GOT3 (cell line): ENCODE data around the gene CSMD2.
"Not testable (repeated sequence)": the region's sequence is repeated elsewhere in the genome, so short reads cannot be mapped to it uniquely, and the experiment has no call there.

Source experiments
- DNase-seq: peaks from one replicate; lab custom pipeline; 2025; ENCODE audit warnings: mixed read lengths; lab: John Stamatoyannopoulos, UW

The CSMD2 gene

DNA sequence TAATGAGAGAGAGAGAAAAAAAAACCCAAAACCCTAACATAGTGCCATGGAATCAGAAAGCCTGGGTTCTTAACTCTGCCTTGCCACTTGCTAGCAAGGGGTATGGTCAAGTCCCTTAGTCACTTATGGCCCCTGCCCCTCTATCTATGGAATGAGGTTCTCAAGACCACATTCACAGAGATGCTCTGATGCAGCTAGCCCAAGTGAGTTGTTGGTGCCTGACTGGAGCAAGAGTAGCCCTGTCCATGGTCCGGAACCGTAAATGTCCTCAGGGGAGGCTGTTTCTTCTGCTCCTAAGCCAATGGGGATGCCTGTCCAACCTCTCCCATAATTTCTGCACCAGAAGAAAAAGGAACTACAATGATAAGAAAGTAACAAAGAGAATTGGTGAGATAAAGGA is 56.8 kb downstream of the CSMD2 start:
- DNase-seq, result no peak

DNA sequence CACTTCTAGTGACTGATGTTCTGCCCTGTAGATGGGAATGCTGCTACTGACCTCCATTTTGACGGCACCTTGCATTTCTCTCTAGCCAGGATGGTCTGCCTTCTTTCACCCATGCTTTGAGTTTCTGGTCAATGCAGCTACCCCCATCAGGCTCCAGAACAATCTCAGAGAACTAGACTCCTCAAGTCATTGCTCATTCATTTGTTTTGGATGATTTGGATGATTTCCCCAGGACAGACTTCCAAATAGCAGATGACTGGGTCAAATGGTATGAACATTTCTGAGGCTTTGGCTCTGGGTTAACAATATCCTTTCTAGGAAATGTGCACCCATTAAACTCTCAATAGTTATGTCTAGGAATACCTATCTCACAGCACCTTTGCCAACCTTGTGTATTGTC is 63.9 kb downstream of the CSMD2 start:
- no peak for DNase-seq

DNA sequence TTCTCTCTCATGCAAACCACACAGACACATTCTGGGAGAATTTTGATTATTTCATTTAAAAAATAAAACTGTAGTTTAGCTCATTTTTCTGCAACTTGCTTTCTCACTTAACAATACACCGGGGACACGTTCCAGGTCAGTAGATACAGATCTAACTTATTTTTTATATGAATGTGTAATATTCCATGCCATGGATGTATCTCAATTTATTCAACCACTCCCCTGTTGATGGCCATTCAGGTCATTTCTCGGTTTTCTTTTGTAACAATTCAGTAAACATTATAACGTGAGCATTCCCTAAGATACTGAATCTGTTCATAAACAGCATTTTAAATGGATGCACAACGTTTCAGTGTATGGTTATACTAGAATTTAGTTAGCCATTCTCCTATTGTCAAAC is 64.7 kb downstream of the CSMD2 start:
- DNase-seq, result no peak

DNA sequence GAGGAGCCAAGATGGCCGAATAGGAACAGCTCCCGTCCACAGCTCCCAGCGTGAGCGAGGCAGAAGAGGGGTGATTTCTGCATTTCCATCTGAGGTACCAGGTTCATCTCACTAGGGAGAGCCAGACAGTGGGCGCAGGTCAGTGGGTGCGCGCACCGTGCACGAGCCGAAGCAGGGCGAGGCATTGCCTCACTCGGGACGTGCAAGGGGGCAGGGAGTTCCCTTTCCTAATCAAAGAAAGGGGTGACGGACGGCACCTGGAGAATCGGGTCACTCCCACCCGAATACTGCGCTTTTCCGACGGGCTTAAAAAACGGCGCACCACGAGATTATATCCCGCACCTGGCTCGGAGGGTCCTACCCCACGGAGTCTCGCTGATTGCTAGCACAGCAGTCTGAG is 72.6 kb downstream of the CSMD2 start:
- DNase-seq, result not testable (repeated sequence)

DNA sequence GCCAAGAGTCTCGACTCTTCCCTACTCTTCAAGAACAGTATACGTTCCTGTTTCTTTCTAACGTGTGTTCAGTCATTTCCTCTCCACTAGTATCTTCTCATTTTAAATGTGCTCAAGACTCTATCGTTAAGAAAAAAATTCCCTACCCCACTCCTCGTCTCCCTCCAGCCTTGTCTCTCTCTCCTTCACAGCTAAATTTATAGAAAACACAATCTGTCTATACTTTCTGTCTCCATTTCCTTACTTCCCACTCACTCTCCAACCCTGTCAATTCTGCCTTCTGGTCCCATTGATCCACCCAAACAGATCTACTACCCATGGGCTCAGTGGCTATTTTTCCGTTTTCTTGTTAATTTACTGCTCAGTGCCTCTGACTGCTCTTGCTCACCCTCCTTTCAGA is 75.3 kb downstream of the CSMD2 start:
- DNase-seq, result no peak

DNA sequence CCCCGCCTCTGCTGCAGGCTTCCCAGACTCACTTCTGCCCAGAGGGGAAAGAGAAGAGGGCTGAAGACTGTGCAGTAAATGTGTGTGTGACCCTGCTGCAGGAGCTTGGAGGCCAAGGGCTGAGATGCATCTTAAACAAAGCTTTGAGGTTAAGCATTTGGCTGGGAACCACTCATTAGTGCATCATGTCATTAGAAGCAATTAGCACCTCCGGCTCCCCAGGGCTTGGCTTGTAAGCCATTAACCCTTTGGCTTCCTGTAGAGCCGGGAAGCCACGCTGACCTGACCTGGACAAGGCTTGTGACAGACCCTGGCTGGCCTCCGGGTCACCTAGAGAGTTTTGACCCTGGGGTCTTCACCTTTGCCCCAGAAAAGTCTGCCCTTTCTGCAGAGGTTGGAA is 77.0 kb downstream of the CSMD2 start:
- DNase-seq, result no peak

DNA sequence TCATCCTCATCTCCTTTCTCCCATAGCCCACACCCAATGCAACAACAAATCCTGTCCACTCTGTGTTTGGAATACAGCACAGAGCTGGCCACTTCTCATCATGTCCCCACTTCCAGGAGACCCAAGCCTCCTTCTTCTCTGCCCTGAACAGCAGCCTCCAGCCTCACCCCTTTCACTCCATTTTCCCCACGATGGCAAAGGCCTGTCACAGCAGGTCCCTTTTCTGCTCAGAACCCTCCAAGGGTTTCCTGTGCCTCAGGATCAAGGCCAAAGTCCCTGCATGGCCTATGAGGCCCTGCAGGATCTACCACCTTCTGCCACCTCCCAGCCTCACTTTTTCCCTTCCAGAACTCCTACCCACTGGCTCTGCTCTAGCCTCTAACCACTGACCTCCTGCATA is 78.5 kb downstream of the CSMD2 start:
- no peak for DNase-seq

DNA sequence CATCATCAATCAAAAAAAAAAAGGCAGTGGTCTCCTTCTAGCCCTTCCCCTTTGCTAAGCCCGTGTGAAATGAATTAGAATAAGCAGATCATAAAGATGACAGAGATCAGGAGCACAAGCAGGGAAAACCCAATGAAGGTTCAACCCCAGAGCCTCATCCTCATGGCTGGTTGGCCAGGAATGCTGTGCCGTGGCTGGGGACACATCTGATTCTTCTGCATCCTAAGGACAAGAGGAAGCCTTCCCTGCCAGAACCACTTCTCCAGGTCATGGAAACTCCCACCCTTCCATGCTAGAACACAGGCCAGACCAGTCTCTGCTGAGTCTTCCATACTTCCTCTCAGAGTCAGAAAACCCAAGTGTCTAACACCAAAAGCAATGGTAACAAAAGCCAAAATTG is 81.1 kb downstream of the CSMD2 start:
- DNase-seq, result no peak

DNA sequence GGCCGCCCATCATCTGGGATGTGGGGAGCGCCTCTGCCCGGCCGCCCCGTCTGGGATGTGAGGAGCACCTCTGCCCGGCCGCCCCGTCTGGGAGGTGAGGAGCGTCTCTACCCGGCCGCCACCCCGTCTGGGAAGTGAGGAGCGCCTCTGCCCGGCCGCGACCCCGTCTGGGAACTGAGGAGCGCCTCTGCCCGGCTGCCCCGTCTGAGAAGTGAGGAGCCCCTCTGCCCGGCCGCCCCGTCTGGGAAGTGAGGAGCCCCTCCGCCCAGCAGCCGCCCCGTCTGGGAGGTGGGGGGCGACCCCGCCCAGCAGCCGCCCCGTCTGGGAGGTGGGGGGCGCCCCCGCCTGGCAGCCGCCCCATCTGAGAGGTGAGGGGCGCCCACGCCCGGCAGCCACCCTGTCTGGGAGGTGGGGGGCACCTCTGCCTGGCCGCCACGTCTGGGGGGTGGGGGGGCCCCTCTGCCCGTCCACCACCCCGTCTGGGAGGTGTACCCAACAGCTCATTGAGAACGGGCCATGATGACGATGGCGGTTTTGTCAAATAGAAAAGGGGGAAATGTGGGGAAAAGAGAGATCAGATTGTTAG is 82.9 kb downstream of the CSMD2 start:
- not testable (repeated sequence) for DNase-seq

DNA sequence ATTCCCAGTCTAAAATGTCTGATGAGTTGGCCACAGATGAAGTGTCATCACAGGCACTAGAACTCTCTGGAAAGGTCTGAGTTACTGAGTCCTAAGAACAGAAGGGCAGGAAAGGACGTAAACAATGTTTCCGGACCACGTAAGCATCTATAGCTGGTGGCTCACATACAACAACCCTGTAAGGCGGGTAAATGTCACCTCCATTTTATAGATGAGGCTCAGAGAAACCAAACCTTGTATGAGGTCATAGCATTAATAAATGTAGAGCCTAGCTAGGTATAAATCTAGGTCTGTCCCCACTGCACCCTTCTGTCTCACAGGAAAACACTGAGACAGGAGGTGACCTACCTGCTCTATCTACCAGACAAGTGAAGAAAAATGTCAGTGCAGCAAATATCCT is 86.6 kb downstream of the CSMD2 start:
- no peak for DNase-seq

DNA sequence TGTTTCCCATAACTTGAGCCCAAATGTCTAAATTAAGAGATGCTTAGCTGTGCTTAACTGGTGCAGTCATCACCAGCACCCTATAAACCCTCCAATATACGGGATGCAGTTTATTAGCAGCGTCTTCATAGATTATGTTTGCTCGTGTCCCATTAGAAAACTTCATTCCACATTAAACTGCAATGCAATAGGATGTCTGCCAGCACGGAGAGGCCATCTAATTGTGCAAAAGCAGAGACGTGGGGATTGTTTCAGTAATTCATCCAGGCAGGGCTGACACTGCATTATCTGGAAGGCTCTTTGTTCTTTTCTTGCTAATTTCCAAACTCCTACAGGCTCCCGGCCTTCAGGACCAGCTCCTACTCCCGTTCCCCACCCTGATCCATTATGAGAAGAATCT is 89.5 kb downstream of the CSMD2 start:
- DNase-seq, result no peak

DNA sequence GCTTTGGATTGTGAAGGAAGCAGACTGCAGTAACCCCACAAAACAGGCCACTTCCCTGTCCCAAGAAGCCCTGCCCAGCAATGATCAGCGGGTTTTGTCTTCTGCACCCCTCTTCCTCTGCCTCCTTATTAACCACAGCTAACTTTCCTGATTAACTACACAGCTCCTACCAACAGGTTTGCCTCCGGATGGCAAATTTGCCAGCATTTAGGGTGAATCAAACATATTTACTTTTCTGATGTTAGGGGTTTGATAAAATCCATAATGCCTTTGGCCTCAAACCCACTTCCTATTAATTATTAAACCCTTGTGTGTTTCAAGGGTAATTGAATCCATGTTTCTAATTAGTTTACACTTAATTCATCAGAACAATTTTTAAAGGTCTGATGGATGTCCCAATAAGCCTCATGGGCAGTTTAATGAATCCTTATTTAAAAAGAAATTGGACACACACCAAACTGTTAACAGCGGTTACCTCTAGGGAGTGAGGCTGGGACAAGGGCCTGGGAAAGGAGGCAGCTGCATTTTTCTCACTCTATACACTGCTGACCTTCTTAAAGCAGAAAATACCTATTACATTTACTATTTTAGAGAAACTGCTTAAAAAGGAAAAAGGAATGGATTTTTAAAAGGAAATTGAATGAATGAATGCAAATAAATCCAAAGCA is 91.9 kb downstream of the CSMD2 start:
- DNase-seq, result no peak

DNA sequence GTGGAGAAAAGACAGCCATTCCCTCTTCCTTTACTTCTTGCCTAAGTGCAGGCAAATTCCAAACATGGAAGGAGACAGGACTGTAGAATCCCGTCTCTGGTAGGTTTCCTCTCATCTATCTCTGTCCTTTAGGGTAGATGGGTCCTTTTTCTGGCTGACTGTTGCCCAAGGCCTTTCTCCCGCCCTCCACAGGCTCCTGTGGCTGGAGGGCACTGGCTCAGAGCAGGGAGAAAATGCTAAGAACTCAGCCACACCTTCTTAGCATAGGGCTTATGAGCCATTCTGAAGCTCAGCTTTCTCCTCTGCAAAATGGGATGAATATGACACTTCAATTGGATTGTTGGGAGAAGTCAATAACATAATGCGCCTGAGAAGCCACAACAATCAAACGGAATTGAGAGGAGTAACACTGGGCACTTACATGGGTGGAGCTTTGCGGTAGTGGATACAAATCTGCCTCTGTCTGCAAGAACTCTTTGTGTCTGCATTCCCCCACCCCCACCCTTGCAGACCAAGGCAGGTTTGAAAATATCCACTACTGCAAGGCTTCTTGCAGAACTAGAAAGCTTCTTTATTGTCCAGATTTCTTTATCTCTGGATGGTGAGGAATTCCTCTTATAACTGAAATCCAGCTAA is 94.7 kb downstream of the CSMD2 start:
- DNase-seq, result no peak

DNA sequence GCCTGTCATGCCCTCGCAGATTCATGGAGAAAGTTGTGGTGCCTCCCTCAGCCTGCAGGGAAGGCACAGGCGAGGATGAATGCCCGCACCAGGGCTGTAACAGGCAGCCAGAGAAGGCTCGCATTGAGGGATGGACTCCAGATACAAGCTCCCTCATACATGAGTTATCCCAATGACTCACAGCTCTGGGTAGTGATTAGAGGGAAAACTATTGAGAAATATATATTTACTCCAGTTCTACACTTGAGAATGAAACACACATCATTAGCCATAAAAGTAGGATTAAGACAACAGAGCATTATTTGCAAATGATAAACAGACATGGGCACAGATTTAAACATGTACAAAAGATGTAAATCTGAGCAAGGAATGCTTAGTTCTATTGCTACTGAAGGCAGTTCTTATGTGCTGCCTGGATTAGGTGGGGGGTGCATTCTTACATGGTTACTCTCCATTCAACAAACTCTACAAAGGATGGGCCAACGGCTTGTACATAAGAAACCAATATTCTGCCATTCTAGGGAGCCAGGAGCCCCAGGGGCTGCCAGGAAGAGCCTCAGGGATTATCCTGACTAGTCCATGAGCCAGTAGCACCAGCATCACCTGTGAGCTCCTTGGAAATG is 97.9 kb downstream of the CSMD2 start:
- no peak for DNase-seq

DNA sequence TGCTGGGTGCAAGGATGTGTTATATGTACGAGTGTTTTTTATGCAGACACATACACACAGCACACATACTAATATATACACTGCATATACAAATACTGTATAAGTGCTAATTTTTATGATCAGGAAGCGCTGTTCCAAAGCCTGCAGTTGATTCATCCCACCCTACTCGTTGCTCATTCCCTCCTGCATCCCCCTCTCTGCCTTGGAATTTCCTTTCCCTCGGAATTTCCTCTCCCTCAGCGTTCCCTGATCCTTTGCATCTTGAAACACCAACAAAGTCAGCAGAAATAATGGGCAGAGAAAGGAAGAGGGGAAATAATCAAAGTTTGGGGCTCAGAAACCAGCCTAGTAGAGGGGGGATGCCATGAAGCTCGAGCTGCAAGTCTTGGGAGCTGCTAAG is 98.9 kb downstream of the CSMD2 start:
- DNase-seq, result no peak

DNA sequence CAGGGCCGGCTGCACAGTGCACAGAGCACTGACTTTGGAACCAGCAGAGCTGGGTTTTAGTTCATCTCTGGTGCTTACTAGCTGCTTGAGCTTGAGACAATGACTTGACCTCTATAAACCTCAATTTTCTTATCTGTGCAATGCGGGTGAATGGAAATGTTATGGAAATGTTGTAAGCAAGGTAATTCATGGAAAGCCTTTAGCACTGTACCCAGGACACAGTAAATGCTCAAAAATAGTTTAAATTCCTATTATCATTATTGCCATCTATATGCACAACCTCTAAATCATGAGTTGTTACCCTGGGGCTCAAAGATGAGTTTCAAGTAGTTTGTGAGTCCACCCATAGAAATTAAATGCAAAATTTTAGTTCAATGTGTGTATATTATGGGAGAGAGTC is 99.5 kb downstream of the CSMD2 start:
- no peak for DNase-seq

DNA sequence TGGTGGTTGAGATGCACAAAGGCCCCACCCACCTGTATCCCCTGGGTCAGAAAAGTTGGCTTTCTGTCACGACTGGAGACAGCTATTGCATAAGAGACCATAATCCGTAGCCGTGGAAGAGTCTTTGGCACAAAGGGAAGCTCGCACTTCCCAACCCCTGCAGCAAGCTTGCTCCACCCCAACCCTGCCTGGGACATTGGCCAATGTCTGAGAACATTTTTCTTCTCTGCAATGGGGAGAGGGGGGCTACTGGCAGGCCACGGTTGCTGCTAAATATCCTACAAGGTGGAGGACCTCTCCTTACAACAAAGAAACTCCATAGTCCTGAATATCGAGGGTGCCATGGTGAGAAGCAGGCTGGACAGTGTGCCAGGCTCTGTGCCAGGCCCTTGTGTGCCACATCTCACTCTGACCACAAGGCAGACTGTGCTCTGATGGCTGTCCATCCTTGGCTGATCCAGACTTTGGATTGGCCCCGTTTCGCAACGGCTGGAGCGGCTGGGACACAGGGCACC is 104.1 kb downstream of the CSMD2 start:
- DNase-seq, result no peak

DNA sequence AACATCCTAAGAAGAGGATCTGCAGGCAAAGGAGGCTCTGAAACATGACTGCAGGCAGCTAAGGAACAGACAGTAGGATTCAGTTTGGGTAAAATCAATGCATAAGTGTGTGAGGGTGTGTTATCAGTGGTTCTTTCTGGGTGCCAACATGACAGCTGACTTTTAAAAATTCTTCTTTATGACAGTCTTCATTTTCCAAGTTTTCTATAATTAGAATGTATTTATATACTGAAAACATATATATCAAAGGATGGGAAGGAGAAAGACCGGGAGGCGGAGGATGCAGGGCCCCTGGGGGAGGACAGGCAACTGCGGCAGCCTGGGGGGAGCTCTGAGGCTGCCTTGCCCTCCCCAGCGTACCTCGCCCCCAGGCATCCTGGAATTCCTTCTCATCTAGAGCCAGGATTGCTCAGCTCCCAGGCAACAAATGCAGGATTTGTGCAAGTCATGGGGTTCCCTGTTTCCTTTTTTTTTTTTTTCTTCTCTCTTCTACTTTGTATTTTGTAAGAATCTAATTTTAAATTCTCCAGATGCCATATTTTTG is 104.8 kb downstream of the CSMD2 start:
- DNase-seq, result no peak

DNA sequence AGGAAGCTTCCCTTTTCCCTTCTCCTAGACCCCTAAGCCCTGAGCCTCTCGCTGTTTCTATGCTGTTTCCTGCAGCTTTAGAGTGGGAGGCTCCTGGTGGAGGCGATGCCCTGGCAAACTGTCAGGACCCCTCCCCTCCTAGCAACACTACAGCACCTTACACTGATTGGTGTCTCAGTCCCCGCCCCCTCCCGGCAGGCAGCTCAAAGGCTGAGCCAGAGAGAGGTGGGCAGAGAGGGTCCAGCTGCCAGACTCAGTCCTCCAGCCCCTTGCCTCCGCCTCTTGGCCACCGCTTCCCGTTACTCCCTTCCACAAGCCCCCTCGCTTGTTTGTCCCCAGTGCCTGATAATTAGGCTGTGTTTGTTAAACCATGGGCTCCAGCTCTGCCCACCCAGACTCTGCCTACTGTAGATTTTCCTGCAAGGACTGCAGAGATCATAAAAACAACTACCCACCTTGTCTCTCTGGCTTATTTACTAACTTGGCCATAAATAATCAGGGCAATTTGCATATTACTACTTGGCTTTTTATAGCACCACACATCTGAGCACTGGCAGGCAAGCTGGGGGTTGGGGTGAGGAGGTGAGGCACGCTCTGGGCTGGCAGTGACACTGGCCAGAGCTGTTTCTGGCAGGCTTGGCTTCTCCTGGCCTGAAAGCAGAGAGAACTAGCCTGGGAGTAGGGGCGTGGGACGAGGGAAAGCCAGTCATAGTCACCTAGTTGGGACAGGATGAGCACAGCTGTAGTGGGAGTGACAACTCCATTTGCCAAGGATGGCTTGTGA is 107.5 kb downstream of the CSMD2 start:
- no peak for DNase-seq

DNA sequence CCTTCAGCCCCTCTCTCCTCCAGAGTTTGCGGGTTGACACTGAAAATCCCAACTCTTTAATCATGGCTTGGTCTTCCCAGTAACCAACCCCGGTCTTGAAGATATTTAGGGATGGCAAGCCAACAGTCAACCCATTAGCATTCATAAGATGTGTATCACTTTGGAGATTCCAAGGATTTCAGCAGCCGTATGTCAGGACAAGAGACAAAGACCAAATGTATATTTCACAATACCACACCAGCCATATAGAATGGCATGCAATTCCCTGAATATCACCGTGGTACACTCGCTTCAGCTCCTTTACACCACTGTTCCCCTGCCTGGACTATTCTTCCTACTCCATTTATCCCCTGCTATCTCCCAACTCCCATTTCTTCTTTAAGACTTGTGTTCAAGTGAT is 109.2 kb downstream of the CSMD2 start:
- DNase-seq, result no peak

DNA sequence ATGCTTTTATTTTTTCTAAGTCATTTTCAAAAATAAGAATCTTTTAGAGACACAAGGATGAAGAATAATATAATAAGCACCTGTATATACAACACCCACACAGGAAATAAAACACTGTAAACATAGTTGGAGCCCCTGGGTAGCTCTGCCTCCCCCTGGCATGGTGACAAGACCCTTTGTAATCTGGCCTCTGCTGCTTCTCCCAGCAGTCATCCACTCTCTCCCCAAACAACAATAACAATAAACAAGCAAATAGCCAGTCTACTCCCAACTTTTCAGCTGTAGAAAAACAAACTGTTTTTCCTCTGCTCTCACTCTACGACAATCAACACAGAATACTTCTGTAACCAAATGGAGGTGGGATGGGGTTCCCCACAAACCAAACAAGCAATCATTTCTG is 110.1 kb downstream of the CSMD2 start:
- DNase-seq, result no peak

DNA sequence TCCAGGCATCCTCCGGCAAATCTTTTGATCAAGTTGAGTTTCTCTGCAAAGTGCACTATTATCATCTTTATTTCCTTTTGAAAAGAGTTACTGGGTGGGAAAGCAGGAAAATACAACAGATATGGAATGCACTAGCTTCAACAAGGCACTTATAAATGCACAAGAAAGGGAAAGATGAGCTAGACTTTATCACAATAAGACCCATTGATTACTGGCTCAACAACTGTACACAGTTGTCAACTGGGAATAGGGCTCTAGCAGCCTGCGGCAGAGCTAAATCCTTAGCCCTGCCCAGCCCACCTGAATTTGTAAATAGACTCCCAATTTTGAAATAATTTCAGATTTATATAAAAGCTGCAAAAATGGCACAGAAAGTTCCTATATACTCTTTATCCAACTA is 111.4 kb downstream of the CSMD2 start:
- DNase-seq, result no peak
